HG02943 (cell line): ENCODE data around the gene SCTR.
"Not testable (repeated sequence)": the region's sequence is repeated elsewhere in the genome, so short reads cannot be mapped to it uniquely, and the experiment has no call there.

Experiments
- ATAC-seq: cut with Tn5 transposase; IDR thresholded peaks from one replicate; pipeline ENCODE4 v1.9.1; 2021; ENCODE audit warnings: mild to moderate bottlenecking, low read depth, moderate library complexity; ENCODE audit not compliant: unreplicated experiment

Gene SCTR

DNA sequence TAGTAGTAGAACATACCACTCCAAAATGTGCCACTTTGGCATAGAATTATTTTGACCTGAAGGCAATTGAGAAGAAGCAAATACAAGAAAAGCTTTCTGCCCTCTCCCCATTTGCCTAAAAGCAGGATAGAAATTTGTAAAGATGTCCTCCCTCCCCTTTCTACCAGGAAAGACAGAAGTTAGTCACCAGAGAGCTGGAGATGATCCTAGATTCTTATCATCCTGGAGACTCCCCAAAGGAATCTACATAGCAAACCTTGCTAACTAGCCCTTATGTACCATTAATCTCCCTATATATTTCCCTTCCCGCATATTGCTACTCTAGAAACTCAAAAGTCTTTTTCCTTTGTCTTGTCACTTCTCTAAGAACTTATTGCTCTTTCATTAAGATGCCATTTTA, 105.2 kb downstream of the SCTR start:
- no peak for ATAC-seq

DNA sequence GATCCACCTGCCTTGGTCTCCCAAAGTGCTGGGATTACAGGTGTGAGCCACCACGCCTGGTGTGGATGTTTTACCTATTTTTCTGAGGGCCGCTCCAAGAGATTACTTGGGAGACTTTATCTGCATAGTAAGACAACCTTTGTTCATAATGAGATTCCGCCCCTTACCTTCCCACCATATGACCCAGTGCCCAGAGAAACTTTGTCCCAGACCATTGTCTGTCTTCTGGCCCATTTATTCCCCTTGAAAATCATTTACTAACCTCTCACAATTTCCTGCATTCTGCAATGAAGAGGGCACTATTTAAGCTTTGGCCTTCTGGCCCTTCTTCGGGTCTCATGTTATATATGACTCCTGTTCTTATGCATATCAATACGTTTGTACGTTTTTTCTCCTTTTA, 106.4 kb downstream of the SCTR start:
- ATAC-seq = no peak

DNA sequence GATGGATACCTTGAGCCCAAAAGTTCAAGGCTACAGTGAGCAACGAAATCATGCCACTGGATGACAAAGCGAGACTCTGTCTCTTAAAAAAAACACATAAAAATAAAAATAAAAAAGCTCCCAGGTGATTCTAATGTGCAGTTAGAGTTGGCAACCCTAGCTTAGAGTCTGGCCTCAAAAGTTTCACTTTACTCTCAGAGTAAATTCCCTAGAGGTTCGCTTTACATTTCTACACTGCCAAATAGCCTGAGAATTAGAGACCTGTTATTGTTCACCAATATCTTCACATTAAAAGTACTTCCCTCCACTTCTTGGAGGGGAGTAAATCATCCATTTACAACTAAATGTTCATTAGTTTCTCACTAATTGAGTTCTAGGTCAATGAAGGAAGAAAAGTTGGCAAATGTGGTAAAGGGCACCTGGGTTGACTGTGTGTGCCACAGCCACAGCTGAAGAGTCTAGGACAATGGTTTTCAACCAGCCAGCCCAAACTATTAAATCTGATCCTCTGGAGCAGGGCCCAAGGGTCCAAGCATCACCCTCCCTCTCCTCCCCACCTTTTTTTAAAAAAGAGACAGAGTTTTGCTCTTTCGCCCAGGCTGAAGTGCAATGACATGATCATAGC, 107.9 kb downstream of the SCTR start:
- ATAC-seq = no peak

DNA sequence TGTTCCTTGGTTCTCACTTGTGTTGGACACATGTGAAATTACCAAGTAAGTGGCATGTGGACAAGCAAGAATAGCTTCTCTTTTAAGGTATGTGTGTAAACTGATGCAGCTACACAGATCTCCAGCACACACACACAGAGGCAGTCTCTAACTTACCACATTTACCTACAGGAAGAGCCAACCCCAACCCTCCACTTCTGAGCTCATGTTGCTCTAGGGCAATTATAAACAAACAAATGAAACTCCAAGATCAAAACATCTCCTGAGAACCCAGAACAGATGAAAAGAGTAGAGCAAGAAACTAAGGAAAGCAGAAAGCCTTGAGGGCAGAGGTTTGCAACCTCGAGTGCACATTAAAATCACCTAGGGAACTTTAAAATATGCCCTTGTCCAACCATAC, 108.7 kb downstream of the SCTR start:
- no peak for ATAC-seq

DNA sequence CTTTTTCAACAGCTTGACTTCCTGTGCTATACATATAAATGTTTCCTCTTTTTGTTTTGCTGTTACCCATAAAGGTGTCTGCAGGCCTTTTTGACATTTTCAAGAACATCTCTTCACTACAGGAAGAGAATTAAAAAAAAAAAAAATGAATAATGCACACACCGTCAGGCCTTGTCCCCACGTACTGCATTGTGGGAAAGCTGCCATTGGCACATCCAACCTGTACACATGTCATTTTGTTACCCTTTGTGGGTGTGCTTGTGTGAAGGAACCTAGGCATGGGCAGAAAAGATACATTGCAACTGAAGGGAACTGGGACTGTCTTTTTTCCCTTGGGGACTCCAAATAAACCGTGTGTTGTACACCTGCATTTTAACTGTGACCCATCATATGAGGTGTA, 109.4 kb downstream of the SCTR start:
- no peak for ATAC-seq

DNA sequence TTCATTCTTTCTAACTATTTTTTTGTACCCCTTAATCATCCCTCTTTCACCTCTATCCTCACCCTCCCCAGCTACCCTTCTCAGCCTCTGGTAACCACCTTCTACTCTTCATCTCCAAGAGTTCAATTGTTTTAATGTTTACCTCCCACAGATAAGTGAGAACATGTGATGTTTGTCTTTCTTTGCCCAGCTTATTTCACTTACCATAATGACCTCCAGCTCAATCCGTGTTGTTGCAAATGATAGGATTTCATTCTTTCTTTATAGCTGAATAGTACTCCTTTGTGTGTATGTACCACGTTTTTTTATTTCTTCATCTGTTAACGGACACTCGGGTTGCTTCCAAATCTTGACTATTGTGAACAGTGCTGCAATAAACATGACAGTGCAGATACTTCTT, 114.8 kb downstream of the SCTR start:
- no peak for ATAC-seq

DNA sequence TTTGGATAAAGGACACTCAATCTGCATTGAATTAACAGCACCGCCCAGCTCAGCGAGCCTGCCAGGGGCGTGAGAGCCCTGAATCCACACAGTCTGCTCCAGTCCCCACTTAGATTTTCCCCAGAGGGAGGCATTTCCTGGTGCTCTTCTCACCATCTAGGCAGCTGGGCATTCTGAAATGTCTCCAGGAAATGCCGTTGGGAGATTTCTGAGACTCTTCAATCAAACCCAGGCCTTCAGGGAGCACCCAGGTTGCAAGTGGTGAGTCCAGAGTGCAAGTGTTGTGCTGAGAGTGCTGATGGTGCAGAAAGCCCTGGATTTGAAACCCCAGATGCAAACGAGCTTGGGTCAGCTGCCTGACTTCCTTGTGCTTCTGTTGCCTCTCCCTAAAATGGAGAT, 116.1 kb downstream of the SCTR start:
- no peak for ATAC-seq

DNA sequence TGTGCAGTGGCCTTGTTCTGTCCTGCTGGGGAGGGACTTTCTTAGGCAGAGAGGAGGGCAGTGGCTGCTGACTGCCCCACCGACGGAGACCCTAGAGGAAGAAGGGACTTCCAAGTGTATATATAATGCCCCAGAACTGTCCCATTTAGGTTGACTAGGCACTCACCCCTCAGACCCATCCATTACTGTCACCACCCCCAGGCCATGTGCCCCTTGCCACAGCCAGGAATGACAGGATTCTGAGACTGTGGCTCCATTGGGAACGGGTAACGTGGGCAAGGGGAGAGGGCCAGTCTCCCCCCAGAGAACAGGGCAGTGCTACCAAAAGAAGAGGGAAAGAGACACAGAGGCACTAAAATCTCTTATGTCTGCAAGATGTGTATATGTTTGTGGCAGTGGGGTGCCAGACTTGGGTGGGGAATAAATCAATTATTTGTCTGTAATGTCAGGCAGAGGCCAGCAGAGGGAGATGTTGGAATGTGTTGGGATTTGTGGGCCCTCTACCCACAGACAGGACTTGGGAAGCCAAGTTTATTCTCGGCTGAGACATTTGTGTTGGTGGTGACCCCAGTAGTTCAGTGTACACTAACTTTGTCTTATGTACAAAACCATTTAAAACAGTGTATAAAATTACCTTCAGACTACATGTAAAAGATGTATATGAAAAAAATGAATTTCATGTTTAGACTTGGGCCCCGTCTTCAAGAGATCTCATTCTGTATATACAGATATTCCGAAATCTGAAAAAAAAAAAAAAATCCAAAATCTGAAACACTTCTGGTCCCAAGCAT, 116.7 kb downstream of the SCTR start:
- ATAC-seq = no peak

DNA sequence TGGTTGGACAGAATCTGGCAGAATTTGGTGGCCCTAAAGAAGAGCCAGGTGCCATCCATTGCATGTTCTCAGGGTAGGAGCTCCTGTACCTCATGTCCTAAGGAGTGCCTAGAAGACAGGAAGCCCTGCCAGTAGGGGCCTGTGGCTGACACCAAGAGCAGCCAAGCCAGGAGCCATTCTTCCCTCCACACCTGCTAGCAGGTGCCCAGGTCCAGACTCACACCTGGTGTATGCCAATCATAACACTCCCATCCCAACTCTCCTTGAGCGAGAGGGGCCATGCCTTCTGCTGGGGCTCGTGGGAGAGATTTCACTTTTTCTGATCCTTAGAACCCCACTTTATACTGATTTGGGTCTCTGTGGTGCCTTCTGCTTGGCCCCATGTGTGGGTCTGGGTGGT, 119.1 kb downstream of the SCTR start:
- ATAC-seq = no peak

DNA sequence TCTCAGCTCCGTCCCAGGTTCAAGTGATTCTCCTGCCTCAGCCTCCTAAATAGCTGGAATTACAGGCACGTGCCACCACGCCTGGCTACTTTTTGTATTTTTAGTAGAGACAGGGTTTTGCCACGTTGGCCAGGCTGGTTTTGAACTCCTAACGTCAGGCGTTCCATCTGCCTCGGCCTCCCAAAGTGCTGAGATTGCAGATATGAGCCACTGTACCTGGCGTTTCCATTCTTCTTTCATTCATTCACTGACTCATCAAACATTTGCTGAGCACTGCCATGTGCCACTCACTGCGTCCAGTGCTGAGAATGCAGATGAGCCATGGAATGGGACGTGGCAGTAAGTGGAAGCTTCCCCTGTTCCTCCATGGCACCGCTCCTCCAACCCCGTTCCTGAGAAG, 120.7 kb downstream of the SCTR start:
- ATAC-seq = not testable (repeated sequence)

DNA sequence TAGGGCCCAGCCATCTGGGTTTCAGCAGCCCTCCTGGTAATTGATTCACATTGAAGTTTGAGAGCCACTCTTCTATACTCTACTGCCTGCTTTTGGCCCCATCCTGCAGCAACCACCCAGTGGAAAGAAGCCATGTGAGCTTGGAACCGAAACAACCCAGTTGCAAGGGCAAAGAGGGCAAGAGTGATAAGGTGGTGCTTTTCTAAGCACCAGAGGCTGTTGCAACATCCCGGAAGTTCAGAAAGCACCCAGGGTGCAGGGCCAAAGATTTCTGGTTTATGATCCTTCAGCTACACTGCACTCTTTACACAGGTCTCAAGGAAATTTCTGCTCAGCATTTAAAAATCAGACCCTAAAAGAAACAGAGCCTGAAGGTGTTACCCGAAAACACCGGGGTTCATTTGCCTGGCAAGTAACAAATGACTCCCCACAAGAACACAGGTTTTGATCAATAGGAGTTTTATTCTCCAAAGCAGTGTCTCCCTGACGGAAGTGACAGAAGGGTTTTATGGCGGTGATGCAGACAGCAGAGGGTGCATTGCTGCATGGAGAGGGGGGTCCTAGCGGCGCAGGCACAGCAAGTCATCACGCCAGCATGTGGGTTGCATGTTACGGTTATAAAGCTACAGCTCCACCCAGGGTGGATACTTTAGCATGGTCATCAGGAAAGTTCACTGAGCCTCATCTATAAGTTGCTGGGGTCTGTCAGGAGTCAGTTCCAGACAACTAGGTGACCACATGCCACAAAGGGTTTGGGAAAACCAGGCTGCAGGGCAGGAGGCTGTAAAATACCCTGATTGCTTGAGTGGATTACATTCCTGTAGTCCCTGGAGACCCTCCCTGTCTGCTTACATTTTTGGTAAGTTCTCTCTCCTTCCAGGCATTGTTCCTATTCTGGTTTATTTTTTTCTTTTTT, 121.4 kb downstream of the SCTR start:
- ATAC-seq = no peak

DNA sequence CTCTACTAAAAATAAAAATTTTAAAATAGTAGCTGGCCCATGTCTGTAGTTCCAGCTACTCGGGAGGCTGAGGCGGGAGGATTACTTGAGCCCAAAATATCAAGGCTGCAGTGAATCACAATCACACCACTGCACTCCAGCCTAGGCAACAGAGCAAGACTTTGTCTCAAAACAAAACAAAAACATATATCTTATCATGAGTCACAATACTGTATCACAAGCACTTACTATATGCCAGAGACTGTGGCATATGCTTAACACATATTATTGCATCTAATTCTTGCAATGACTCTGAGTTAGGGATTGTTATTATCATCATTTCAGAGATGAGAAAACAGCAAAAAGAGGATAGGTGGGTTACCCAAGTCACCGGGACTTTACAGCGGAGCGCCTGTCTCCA, 122.2 kb downstream of the SCTR start:
- ATAC-seq = no peak

DNA sequence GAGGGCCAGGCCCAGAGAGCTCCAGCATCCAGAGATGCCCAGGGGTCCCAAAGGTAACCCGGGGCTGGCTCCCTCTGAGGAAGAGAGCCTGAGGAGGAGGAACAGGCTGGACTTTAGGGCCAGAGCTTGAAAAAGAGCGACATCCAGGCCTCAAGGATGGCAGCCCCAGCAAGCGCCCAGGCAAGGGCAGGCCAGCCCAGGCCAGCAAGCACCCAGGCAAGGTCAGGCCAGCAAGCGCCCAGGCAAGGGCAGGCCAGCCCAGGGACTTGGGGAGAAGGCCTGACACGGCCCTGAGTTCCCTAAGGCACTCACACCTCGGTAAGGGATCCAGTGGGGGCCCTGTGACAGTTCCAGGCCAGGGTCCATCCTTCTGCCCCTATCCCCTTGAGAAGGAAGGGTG, 127.1 kb downstream of the SCTR start:
- no peak for ATAC-seq

DNA sequence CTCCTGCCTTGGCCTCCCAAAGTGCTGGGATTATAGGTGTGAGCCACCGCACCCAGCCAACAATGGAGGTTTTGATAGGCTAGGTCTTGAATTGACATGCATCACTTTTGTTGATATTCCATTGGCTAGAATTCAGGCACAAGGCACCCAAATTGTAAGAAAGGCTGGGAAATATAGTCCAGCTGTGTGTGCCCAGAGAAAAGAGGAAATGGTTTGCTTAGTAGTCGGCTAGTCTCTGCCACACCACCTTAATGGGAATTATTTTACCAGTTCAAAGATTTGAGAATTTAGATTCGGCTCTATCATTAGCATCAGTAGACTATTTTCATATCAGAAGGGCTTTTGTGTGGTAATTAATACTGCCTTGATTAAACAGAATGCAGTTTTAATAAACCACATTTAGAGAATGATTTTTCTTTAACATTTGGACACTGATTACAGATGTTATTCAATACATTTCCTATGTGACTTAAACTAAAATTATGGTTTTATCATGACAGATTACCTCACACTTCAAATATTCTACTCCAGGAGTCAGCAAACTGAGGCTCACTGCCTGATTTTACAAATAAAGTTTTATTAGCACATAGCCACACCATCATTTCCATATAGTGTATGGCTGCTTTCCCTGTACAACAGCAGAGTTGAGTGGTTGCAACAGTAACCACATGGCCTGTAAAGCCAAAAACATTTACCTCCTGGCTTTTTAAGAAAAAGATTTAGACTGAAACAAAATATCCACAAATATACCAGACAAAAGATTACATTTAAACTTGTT, 130.1 kb downstream of the SCTR start:
- no peak for ATAC-seq
